ENCODE data around the gene ARL3.
"Not testable (repeated sequence)": the region's sequence is repeated elsewhere in the genome, so short reads cannot be mapped to it uniquely, and the experiment has no call there.

ARL3 gene

DNA sequence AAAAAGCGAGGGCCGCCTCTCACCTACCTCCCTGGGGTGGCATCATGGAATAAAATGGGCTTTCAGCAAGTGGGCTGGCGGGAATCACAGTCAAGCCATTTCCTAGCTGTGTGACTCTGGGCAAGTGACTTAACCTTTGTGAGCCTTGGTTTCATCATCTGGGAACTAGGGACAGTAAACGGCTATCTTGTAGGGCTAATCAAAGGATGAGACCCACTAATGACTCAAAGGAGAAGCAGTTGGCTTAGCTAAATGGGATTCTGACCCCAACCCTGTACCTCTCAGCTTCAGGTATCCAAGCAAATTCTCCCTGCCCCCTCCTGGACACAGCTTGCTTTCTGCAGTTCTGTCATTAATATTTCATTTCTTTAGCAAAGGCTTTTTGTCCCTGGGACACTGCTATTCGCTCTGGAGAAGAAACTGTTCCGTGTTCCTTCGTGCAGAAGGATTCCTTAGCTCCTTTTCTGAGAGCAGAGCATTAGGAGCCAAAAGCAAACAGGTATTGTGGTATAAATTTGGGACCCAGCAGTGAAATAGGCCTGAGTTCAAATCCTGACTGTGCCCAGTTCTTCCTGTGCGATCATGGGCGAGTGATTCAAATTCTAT, 44.0 kb downstream of the ARL3 start:
- no peak for DNase-seq

DNA sequence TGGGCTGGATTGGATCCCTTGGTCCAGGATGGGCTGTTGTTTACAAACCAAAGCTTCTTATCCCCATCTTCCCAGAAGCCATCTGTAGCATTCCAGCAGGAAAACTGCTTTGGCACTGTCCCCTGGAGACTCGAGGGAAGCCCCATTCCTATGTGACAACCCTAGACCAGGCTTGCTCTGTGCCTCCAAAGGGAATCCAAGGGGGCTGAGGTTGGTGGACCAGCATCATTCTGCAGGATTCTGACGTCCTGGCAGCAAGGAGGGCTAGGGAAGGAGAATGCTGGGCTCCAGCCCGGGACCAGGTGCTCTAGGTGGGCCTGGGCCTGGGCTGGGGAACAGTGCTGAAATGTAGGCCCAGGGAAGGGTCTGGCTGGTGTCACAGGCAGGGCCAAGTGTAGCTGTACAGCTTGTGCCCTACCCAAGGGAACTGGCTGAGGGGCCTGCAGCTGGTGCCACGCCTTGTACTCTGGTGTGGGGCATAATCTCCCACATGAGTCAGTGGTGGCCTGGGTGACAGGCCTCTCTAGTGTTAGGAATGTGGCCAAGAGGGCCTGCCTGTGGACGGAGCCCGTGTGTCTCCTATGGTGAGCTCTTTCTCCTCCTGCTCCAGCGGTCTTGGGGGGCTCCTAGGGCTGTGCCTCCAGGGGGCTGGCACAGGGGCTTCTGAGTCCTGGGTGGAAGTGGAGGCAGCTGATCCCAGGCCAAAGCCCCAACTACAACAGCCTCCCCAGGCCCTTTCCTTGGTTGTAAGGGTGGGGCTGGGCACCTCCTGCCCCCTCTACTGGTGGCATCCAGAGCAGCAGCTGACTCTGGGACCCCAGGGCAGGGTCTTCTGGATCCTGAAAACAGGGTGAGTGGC, 44.8 kb downstream of the ARL3 start:
- DNase-seq, result no peak

DNA sequence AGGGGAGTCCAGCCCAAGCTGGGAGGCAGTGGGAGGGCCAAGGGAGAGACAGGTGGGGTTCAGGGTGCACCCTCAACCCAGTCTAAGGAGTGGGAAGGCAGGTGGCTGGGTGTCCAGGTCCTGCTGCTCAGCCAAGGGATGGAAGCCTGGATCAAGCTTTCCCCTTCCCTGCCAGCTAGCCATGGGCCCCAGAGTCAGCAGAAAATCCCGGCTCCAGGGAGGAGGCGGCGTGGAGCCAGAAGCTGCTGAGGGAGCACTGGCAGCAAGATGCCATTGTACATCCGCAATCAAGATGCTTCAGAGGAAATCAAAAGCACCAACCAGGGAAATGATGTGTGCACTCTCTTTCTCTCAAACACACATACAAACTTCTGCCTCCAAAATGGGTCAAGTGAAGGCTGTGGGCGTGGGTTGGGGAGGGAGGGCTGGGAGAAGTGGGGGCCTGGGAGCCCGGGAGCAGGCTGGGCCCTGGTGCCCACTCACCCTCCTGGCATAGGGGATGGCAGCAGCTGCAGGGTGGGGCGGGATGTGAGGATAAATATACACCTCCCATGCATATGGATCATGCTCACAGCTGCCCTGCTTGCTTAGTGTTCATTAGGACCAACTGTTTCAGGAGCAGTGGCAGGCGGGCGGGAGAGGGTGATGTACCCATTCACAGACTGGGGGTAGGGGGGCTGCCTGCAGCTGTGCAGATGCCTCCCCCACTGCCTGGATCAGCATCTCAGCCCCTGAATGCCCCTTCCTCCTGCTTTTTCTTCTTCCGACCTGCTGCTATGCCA, 45.7 kb downstream of the ARL3 start:
- DNase-seq, result no peak

- DNase-seq, result not testable (repeated sequence)
These were observed 46.8 kb downstream of the ARL3 start for GRCh38 chr10:102667411-102667810.

- no peak for DNase-seq
These were observed 48.2 kb downstream of the ARL3 start for GRCh38 chr10:102665904-102666509.

DNA sequence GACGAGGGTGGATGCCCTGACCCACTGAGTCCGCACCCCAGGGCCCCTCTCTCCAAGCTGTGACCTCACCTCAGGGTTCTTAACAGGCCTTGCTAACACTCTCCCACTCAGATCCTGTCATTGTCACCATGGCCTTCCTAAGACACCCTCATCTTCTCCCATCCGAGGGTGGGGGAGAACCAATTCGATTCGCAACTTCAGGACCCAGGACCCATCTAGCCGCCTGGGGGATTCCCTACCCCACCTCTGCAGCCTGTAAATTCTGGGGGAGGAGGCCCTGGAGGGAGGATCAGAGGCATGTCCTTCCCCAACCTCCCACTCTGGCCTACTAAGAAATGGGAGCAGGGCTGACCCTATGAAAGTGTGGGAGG, 52.6 kb downstream of the ARL3 start:
- no peak for DNase-seq

DNA sequence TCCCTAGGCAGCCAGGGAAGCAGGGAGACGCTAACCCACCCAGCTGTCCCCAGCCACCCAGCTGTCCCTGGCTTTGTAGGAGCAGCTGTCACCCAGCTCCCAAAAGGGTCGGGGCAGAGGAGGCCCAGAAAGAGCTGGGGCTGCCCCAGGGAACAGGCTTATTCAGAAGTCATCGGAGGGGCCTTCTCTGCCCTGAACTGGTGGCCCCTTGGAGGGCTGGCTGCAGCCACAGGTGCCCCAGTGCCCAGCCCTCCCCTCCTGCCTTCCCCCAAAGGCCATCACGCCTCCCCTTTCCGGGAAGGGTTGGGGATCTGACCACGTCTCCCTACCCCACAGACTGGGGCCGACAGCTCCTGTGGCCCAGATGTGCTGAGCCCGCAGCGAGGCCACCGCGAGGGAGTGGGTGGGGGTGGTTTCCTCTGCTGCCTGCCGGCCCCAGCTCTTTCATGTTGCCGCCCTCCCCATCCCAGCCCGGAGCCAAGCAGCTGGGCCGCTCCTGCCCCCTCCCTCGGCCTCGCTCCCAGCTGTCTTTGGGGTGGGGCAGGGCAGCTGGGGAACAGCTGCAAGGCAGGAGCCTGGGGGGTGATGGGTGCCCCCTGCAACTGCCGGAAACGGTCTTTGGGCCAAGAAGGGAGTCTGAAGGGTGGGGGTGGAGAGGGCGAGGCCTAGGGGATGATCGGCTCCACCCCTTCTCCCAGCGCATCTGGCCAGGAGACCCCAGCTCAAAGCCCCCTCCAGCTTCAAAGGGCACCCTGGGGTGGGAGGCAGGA, 53.1 kb downstream of the ARL3 start:
- DNase-seq, result peak; percentile 51

GRCh38 chr10:102658802-102659201, 55.4 kb downstream of the ARL3 start:
- no peak for DNase-seq

DNA sequence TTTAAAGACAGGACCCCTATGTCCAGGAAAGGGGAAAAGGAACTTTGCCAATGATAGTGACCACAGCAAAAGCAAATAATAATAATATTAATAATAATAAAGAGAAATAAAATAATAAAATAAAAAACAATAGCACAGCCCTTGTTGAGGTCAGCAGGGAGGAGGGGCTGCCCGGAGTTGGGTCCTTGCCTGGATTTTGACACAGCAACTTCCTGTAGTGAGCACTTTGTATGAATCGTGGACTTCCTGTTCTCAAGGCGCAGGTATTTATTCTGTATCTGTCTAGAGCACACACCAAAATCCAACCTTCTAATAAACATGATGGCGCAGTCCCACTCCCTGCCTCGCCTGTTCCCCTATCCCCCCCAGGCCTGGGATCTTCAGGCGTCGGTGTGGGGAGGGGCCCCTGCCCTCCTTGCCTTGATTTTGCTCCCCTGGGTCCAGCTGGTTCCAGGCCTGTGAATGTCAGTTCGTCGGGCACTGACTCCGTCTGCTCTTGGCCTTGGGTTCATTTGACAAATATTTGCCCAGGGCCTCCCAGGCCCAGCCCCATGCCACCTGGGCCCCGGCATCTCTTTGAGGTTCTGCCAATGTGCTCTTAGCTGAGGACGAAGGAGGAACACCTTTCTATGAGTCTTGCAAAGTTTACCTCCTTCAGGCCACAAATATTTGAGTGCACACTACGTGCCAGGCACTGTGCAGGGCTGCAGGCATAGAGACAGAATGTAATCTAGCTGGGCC, 56.0 kb downstream of the ARL3 start:
- DNase-seq, result no peak

GRCh38 chr10:102657451-102657850, 56.7 kb downstream of the ARL3 start:
- no peak for DNase-seq

DNA sequence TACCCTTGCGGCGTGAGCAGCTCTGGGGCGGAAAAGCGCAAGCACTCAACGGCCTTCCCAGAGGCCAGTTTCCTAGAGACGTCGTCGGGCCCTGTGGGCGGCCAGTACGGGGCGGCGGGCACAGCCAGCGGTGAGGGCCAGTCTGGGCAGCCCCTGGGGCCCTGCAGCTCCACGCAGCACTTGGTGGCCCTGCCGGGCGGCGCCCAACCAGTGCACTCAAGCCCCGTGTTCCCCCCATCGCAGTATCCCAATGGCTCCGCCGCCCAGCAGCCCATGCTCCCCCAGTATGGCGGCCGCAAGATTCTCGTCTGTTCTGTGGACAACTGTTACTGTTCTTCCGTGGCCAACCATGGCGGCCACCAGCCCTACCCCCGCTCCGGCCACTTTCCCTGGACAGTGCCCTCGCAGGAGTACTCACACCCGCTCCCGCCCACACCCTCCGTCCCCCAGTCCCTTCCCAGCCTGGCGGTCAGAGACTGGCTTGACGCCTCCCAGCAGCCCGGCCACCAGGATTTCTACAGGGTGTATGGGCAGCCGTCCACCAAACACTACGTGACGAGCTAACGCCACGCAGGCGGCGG, 57.3 kb downstream of the ARL3 start:
- DNase-seq, result no peak

GRCh38 chr10:102656026-102656425, 58.2 kb downstream of the ARL3 start:
- DNase-seq, result no peak

- no peak for DNase-seq
These were observed 59.2 kb downstream of the ARL3 start for GRCh38 chr10:102654969-102655368.

- no peak for DNase-seq
These were observed 59.6 kb downstream of the ARL3 start for GRCh38 chr10:102654566-102654965.

GRCh38 chr10:102653060-102653459, 61.1 kb downstream of the ARL3 start:
- no peak for DNase-seq

- DNase-seq, result no peak
These were observed 61.9 kb downstream of the ARL3 start for GRCh38 chr10:102652170-102652916.

- no peak for DNase-seq
These were observed 62.6 kb downstream of the ARL3 start for GRCh38 chr10:102651455-102652169.

DNA sequence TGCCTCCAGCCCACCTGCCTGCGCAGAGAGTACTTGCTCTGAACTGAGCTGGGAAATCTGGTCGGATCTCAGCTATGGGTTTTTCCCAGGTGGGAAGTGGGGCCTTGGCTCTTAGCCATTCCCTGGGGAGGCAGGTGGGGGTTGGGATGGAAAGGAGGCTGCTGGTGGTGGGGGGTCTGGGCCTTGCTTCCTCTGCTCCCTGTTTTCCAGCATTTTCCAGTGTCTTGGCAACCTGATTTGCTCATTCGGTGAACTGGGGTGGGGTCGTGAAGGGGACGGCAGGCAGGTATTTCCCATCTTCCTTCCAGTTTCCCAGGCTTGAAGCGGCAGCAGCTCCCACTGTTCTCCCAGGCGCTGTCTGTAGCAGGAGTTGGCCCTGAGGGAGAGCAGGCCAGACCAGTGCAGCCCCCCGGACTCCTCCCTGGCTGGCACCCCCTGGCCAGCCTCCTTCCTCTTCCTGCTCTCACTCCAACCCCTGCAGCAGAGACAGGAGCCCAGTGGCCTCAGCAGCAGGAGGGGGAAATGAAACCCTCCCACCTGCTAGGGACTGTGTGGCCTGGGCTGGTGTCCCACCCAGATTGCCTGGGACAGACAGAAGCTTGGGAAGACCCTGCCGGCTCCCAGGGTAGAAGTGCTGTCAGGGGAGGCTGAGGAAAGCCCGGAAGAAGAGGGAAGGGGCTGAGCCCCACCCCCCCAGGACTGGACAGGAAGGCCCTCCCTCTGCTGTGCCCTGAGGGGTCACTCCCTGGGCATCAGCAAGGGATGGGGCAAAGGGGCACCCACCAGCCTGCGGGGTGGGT, 63.3 kb downstream of the ARL3 start:
- DNase-seq, result no peak

Data from CD4-positive, alpha-beta T cell treated with Interferon gamma for 1 hour (primary cell).